Suprapubic skin (tissue), 4 donors: ENCODE results near the gene TP53INP2.

Experiments used
- CTCF ChIP-seq, 2 donors: fragments of 200-600 bp in 1 of 2; fragments of 450-650 bp in 1 of 2; sonication (generic) in 1 of 2; IDR thresholded peaks; one replicate each; pipeline ENCODE4 v1.5.1; 2016 to 2019; ENCODE audit warnings: antibody characterized with exemption in 2 of 2, mild to moderate bottlenecking in 1 of 2, moderate library complexity in 1 of 2
- EP300 ChIP-seq: sonication (generic); formaldehyde crosslinking; IDR thresholded peaks from one replicate; pipeline ENCODE4 v1.6.1; 2017; ENCODE audit warnings: antibody characterized with exemption
- POLR2AphosphoS5 ChIP-seq, 3 donors: sonication (generic); formaldehyde crosslinking; IDR thresholded peaks; one replicate each; pipeline ENCODE4 v1.6.1; 2017; ENCODE audit warnings: antibody characterized with exemption in 3 of 3

- TF ChIP-seq CTCF (IDR thresholded peaks at IDR 0.05) (no peak), POLR2AphosphoS5 (IDR thresholded peaks at IDR 0.05) (no peak), EP300 (no peak)
Measured at GRCh38 chr20:34713194-34713943, 9.2 kb downstream of the TP53INP2 start.
